PFSK-1 (cell line): ENCODE data around the gene CNTF.

Experiments used
- POLR2AphosphoS5 ChIP-seq: IDR thresholded peaks from 2 replicates; pipeline ENCODE4 v1.6.1; 2012; ENCODE audit warnings: low read depth, mild to moderate bottlenecking, control low read depth, low read length, moderate library complexity
- TAF1 ChIP-seq: IDR thresholded peaks from 2 replicates; pipeline ENCODE4 v1.6.1; 2012; ENCODE audit warnings: low read length, control low read depth, borderline replicate concordance; ENCODE audit not compliant: insufficient read depth

DNA sequence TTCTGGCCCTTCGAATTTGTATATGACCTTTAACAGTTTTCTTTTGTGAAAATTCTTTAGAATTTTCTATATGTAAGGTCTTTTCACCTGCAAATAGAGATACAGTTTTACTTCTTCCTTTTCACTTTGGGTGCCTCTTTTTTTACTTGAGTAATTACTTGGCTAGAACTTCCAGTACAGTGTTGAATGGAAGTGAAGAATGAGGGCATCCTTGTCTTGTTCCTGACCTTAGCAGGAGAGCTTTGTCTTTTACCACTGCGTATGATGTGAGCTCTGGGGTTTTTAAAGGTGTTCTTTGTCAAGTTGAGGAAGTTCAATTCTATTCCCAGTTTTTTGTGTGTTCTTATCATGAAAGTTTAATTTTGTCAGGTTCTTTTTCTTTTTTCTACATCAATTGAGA is 22.0 kb upstream of the CNTF start:
- TF ChIP-seq TAF1 (no peak), POLR2AphosphoS5 (no peak)
